Suprapubic skin (tissue), 4 donors: ENCODE measurements around the gene ACTG1. TPM values are rescaled to one million over a fixed set of nuclear protein-coding genes. Genes with fewer than 3 reads are reported as not detected.

Experiments used
- DNase-seq, 2 donors: peaks; one replicate each; pipeline ENCODE4 v3.0.0-alpha.2; 2019; ENCODE audit warnings: low spot score in 2 of 2
- H3K27ac ChIP-seq: fragments of 200-600 bp; sonication (generic); one replicate; pipeline ENCODE4 v1.5.1; 2019
- H3K27me3 ChIP-seq: fragments of 200-600 bp; sonication (generic); one replicate; pipeline ENCODE4 v1.5.1; 2019
- H3K36me3 ChIP-seq: fragments of 200-600 bp; sonication (generic); one replicate; pipeline ENCODE4 v1.5.1; 2019
- H3K4me1 ChIP-seq: fragments of 200-600 bp; sonication (generic); one replicate; pipeline ENCODE4 v1.5.1; 2019
- H3K4me3 ChIP-seq: fragments of 200-600 bp; sonication (generic); one replicate; pipeline ENCODE4 v1.5.1; 2019; ENCODE audit warnings: mild to moderate bottlenecking
- H3K9me3 ChIP-seq: fragments of 200-600 bp; sonication (generic); one replicate; pipeline ENCODE4 v1.5.1; 2019
- EP300 ChIP-seq: sonication (generic); formaldehyde crosslinking; IDR thresholded peaks from one replicate; pipeline ENCODE4 v1.6.1; 2017; ENCODE audit warnings: antibody characterized with exemption
- POLR2A ChIP-seq, 2 donors: fragments of 450-650 bp; IDR thresholded peaks; one replicate each; pipeline ENCODE4 v1.6.1; 2017; ENCODE audit warnings: antibody characterized with exemption in 2 of 2, mild to moderate bottlenecking in 2 of 2, moderate library complexity in 2 of 2
- POLR2AphosphoS5 ChIP-seq, 3 donors: sonication (generic); formaldehyde crosslinking; IDR thresholded peaks; one replicate each; pipeline ENCODE4 v1.6.1; 2017; ENCODE audit warnings: antibody characterized with exemption in 3 of 3
- WGBS: methylation state at CpG from one replicate; pipeline ENCODE4 v1.1.5; 2018; 5-methylcytosine and 5-hydroxymethylcytosine counted together
- total RNA-seq, 4 donors: library from RNA; depleted of rRNA; stranded (reverse); fragments of >200 nt; gene quantifications; one replicate each; pipeline ENCODE4 v1.1.0, GENCODE V29; 2016
- TF ChIP-seq, protein P1 (sequence below), 2 donors: fragments of 200-600 bp in 1 of 2; fragments of 450-650 bp in 1 of 2; sonication (generic) in 1 of 2; IDR thresholded peaks; one replicate each; pipeline ENCODE4 v1.5.1; 2016 to 2019; ENCODE audit warnings: antibody characterized with exemption in 2 of 2, mild to moderate bottlenecking in 1 of 2, moderate library complexity in 1 of 2

Gene ACTG1
- total RNA-seq, 4 donors from 2014 or later = 2,659 to 6,485 (median 4,163) TPM

GRCh38 chr17:81517009-81517338, 4.4 kb upstream of the ACTG1 start:
- TF ChIP-seq, protein P1, sequence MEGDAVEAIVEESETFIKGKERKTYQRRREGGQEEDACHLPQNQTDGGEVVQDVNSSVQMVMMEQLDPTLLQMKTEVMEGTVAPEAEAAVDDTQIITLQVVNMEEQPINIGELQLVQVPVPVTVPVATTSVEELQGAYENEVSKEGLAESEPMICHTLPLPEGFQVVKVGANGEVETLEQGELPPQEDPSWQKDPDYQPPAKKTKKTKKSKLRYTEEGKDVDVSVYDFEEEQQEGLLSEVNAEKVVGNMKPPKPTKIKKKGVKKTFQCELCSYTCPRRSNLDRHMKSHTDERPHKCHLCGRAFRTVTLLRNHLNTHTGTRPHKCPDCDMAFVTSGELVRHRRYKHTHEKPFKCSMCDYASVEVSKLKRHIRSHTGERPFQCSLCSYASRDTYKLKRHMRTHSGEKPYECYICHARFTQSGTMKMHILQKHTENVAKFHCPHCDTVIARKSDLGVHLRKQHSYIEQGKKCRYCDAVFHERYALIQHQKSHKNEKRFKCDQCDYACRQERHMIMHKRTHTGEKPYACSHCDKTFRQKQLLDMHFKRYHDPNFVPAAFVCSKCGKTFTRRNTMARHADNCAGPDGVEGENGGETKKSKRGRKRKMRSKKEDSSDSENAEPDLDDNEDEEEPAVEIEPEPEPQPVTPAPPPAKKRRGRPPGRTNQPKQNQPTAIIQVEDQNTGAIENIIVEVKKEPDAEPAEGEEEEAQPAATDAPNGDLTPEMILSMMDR (IDR thresholded peaks at IDR 0.05) = no peak
- TF ChIP-seq POLR2AphosphoS5 (IDR thresholded peaks at IDR 0.05) (no peak), EP300 (no peak), POLR2A (IDR thresholded peaks at IDR 0.05) (no peak)
- WGBS = 74% methylated on average over 3 of the region's 9 CpGs
- no peaks in the 10 kb centered on the region for H3K27me3 ChIP-seq
- no peaks in the 10 kb centered on the region for H3K9me3 ChIP-seq
- peaks cover 67% of the 10 kb centered on the region for H3K4me1 ChIP-seq
- no peak overlapping the region for H3K4me3 ChIP-seq
- peak in 1 of 2 donors; percentile 66 for DNase-seq
- H3K36me3 ChIP-seq = peaks cover under 1% of the 10 kb centered on the region
- no peak overlapping the region for H3K27ac ChIP-seq

DNA sequence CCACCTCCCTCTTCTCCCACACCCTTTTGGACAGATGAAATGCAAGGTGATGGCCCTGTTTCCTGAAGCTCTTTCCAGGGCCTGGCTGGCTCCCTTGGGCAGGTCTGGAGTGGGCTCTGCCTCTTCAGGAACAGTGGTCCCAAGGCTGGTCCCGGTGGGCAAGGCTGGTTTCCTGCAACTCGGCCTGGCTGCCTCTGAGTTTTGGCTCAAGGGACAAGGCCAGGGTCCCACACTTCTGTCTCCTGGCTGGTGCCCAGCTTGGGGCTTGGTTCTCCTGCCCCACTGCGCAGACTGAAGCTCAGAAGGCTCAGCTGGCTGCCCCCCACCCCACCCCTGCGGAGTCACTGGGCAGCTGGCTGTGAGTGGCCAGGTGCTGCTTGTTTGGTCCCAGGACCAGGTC, 3.8 kb upstream of the ACTG1 start:
- Histone ChIP-seq H3K27me3 (no peaks in the 10 kb centered on the region), H3K27ac (no peak overlapping the region), H3K4me1 (peaks cover 67% of the 10 kb centered on the region), H3K9me3 (no peaks in the 10 kb centered on the region), H3K4me3 (peak overlapping the region; percentile 96), H3K36me3 (peaks cover 6% of the 10 kb centered on the region)
- DNase-seq = peak in 1 of 2 donors; percentile 63
- 91% methylated on average over 4 of the region's 4 CpGs for WGBS
- no peak for TF ChIP-seq EP300
- TF ChIP-seq, protein P1 (IDR thresholded peaks at IDR 0.05) = no peak
- no peak for TF ChIP-seq POLR2AphosphoS5 (IDR thresholded peaks at IDR 0.05)
- no peak for TF ChIP-seq POLR2A (IDR thresholded peaks at IDR 0.05)

- Histone ChIP-seq H3K9me3 (no peaks in the 10 kb centered on the region), H3K4me3 (peak overlapping the region; percentile 96), H3K36me3 (peaks cover 14% of the 10 kb centered on the region), H3K4me1 (peaks cover 75% of the 10 kb centered on the region), H3K27me3 (no peaks in the 10 kb centered on the region), H3K27ac (peak overlapping the region; percentile 95)
- peak in 1 of 2 donors; percentile 76 for DNase-seq
- TF ChIP-seq, protein P1 (IDR thresholded peaks at IDR 0.05) = no peak
- TF ChIP-seq EP300 (no peak), POLR2AphosphoS5 (IDR thresholded peaks at IDR 0.05) (no peak), POLR2A (IDR thresholded peaks at IDR 0.05) (no peak)
- 65% methylated on average over 15 of the region's 19 CpGs for WGBS
These were observed 3.0 kb upstream of the ACTG1 start for GRCh38 chr17:81515530-81516041.

- peaks cover 20% of the 10 kb centered on the region for H3K36me3 ChIP-seq
- H3K27me3 ChIP-seq = no peaks in the 10 kb centered on the region
- H3K4me3 ChIP-seq = peak overlapping the region; percentile 96
- DNase-seq = peak in 1 of 2 donors; percentile 87
- peaks cover 79% of the 10 kb centered on the region for H3K4me1 ChIP-seq
- H3K27ac ChIP-seq = peak overlapping the region; percentile 95
- 0% methylated on average over 1 of the region's 82 CpGs for WGBS
- H3K9me3 ChIP-seq = no peaks in the 10 kb centered on the region
- TF ChIP-seq EP300 (no peak), POLR2A (IDR thresholded peaks at IDR 0.05) (no peak), POLR2AphosphoS5 (IDR thresholded peaks at IDR 0.05) (no peak)
- TF ChIP-seq, protein P1 (IDR thresholded peaks at IDR 0.05) = peak in 1 of 2 donors; percentile 4
These were observed 2.3 kb upstream of the ACTG1 start for GRCh38 chr17:81514739-81515529.

GRCh38 chr17:81514489-81514738, 1.8 kb upstream of the ACTG1 start:
- no peaks in the 10 kb centered on the region for H3K9me3 ChIP-seq
- H3K27ac ChIP-seq = peak overlapping the region; percentile 95
- peaks cover 79% of the 10 kb centered on the region for H3K4me1 ChIP-seq
- TF ChIP-seq, protein P1 (IDR thresholded peaks at IDR 0.05) = no peak
- TF ChIP-seq POLR2A (IDR thresholded peaks at IDR 0.05) (no peak), EP300 (no peak), POLR2AphosphoS5 (IDR thresholded peaks at IDR 0.05) (no peak)
- DNase-seq = no peak
- H3K4me3 ChIP-seq = peak overlapping the region; percentile 96
- H3K27me3 ChIP-seq = no peaks in the 10 kb centered on the region
- WGBS = no CpG with 5 or more reads among the region's 34 CpGs
- peaks cover 20% of the 10 kb centered on the region for H3K36me3 ChIP-seq
